IPS-18c (cell line): ENCODE measurements around the gene IZUMO1.
A peak's percentile ranks its signal among the peaks of the same experiment; 100 is the strongest.
"Not testable (repeated sequence)": the region's sequence is repeated elsewhere in the genome, so short reads cannot be mapped to it uniquely, and the experiment has no call there.

Source experiments
- H3K4me3 ChIP-seq: 2 replicates; pipeline ENCODE4 v1.7.0; 2013; ENCODE audit warnings: low read depth, mild to moderate bottlenecking, low read length, moderate library complexity; ENCODE audit not compliant: insufficient read depth
- H3K9me3 ChIP-seq: one replicate; pipeline ENCODE4 v1.6.1; 2013; ENCODE audit warnings: mild to moderate bottlenecking, low read length, moderate library complexity; ENCODE audit not compliant: control insufficient read depth, insufficient read depth

The IZUMO1 gene

DNA sequence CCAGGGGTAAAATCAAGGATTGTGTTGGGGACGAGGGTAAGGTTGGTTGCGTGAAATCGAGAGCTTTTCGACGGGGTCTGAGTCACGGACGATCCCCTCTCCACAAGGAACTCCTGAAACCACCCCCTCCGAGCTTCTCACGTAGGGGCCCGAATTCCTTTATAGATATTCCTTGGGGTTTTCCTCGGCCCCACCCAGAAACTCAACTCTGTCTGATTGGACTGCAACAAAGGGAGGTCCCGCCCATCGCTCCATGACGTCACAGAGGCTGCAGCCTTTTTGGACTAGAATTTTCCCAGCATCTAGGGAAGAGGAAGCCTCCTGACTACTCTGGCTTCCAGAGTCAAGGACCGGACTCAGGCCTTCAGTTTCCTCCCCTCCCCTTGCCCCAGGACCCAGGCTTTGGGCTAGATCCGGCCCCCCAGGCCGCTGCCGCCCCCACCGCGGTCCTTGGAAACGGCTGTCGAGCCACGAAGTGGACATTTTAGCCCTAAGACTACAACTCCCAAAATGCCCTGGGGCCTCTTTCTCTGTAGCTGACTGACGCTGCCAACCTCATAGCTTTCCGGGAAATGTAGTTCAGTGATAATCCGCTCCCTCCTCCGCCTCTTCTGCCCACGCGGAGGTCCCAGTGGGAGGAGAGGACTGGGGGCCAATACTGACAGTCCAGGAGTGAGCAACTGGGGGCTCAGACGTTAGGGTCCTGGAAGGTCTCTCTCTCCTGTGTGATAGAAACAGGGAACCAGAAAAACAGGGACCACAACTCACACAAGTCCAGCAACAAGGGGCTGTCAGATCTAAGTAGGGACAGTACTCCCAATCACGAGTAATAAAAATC, at the start of gene IZUMO1:
Gene IZUMO1 (minus strand): TSS at position 172 of the 838 bp plus-strand sequence. CDS start 1,050 bp downstream, outside the sequence.
- peak within 1 kb of the TSS; percentile 73 for H3K4me3 ChIP-seq
- no peaks in the 10 kb centered on the region for H3K9me3 ChIP-seq

DNA sequence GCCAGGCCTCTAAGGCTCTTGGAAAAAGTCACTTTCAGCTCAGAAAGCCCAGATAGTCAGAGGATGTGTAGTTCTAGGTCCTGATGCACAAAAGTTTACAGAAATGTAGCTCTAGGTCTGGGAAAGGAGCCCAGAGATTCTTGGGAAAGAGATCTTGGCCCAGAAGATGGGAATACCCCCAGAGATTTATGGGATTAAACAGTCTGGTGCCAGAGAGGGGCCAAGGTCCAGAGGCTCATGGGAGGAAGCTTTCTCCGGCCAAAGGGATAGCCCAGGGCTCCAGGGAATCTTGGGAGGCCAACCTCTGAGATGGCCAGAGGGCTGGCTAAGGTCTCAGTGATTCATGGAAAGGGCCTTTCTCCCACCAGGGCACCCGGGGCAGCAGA, 49.0 kb upstream of the IZUMO1 start:
- Histone ChIP-seq H3K9me3 (no peaks in the 10 kb centered on the region), H3K4me3 (no peak overlapping the region)

DNA sequence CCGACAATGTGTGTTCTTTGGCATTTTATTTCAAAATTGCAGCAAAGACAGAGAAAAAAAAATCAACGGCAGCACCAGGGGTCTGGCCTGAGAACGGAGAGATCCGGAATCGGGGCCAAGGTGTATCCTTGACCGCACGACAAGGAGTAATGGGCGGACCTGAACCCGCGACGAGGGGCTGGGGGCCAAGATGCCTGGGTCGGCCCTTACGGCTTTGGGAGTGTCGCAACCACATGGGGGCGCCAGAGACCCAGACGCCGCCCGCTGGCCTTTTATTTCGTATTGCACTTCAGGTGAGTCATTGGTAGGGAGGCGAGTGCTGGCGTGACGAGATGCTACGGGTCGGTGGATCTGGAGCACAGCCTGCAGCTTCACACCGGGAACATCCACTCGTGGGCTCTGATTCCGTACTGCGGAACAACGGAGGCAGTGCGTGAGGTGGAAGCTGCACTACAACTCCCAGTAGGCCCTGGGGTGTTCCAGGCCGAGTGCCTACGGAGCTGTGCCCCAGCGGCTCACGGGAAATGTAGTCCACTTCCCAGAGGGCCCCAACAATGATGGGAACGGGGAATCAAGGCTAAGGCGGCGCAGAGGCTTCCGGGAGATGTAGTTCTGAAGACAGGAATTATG, 48.5 kb upstream of the IZUMO1 start:
- Histone ChIP-seq H3K4me3 (peak overlapping the region; percentile 45; the same call in 1 of the 2 replicates), H3K9me3 (no peaks in the 10 kb centered on the region)

DNA sequence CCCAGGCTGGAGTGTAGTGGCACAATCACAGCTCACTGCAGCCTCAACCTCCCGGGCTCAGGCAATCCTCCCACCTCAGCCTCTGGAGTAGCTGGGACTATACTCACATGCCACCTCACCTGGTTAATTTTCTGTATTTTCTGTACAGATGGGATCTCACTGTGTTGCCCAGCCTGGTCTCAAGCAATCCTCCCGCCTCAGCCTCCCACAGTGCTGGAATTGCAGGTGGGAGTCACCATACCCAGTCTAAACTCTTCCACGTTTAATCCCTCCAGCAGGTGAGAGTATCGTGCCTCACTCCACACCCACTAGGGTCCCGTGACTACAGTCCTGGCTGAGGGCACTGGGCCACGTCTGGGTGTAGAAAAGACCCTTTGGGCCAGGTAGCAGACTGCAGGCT, 47.6 kb upstream of the IZUMO1 start:
- no peaks in the 10 kb centered on the region for H3K9me3 ChIP-seq
- H3K4me3 ChIP-seq = no peak overlapping the region; the same call in 1 of the 2 replicates

DNA sequence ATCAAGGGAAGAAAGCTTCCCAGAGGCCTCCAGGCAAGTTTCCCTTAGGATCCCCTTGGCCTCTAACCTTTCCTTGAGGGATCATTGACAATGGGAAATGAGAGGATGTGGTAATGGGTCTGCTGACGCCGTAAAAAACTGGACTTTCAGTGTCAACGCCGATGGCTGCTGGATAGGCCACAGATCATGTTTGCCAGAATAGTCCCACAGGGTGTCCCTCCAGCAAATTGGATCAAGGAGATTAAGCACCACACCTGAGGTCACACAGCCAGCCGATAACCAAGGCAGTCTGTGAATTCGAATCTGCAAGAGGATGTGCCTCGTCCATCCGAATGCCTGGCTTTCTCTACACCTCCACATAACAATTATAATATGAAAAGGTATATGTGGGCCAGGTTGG, 46.6 kb upstream of the IZUMO1 start:
- Histone ChIP-seq H3K9me3 (no peaks in the 10 kb centered on the region), H3K4me3 (no peak overlapping the region)

DNA sequence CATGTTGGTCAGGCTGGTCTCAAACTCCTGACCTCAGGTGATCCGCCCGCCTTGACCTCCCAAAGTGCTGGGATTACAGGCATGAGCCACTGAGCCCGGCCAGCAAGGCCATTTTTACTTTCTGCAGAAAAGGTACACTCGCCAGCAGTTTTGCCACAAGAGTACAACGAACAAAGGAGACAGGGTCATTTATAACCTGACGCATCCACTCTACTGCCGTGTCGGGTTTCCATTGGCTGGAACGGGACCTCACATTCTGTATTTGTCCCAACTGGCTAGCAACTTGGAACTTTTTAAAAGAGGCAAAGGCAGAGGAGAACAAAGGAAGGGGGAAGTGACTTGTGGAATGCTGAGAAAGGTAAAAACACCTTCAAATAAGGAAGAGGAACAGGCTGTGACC, 40.6 kb upstream of the IZUMO1 start:
- H3K9me3 ChIP-seq, H3K4me3 ChIP-seq: not testable (repeated sequence)

DNA sequence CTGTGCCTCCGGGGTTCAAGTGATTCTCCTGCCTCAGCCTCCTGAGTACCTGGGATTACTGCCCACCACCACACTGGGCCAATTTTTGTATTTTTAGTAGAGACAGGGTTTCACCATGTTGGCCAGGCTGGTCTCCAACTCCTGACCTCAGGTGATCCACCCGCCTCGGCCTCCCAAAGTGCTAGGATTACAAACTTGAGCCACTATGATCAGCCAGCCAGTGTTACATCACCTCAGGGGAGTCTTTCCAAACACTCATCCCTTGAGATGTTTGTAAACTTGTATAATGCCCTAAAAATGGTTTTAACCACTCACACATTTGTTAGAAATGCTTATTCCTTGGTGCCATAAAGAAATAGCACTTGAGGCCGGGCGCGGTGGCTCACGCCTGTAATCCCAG, 39.7 kb upstream of the IZUMO1 start:
- not testable (repeated sequence) for H3K4me3 ChIP-seq, H3K9me3 ChIP-seq

DNA sequence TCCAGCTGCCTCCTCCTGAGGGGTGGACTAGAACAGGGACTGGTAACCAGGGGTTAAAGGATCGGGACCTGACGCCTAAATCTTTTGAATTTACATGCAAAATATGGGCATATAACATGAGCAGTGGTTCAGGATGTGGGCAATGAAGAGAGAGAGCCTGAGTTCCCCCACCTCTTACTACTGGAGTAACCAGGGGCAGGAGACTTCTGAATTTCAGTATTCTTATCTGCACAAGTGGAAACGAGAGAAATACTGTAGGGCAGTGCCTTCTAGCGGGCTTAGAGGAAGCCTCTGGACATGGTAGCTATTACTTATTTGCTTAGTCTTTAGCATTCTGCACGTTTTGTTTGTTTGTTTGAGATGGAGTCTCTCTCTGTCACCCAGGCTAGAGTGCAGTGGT, 37.8 kb upstream of the IZUMO1 start:
- no peaks in the 10 kb centered on the region for H3K9me3 ChIP-seq
- no peak overlapping the region for H3K4me3 ChIP-seq

DNA sequence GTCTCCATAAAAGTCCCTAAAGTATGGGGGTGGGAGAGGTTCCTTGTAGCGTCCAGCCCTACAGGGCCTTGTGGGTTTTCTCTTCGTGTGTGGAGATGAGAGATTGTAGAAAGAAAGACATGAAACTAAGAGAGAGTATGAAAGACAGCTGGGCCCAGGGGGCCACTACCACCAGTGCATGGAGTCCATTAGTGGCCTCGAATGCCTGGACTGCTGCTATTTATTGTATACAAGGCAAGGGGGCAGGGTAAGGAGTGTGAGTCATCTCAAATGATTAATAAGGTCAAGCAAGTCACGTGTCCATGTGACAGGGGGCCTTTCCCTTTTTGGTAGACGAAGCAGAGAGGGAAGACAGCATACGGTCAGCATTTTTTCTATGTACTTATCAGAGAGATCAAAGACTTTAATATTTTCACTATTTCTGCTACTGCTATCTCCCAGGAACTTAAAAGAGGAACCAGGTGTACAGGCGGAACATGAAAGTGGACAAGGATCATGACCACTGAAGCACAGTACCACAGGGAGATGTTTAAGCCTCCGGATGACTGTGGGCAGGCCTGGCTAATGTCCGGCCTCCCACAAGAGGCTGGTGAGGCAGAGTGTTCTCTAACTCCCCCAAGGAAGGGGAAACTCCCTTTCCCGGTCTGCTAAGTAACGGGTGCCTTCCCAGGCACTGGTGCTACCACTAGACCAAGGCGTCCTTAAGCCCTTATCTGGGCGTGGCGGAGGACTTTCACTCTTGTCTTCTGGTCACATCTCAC, 34.1 kb upstream of the IZUMO1 start:
- Histone ChIP-seq H3K9me3 (no peaks in the 10 kb centered on the region), H3K4me3 (no peak overlapping the region)

DNA sequence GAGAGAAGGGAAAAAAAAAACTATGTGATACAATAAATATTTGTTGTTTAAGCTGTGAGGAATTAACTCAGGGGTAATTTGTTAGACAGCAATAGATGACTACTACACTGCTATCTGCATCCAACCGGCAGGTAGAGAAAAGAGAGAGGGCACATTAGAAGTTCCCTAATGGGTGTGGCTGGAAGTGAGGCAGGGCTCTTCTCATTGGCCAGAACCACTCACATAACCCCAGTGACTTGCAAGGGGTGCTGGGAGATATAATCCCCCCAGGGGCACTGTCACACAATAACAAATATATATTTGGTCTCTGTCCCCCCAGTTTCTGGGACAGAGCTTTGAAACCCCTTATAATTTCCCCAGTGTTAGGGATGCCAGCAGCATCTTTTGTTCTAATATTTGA, 32.9 kb upstream of the IZUMO1 start:
- Histone ChIP-seq H3K4me3 (no peak overlapping the region), H3K9me3 (no peaks in the 10 kb centered on the region)

DNA sequence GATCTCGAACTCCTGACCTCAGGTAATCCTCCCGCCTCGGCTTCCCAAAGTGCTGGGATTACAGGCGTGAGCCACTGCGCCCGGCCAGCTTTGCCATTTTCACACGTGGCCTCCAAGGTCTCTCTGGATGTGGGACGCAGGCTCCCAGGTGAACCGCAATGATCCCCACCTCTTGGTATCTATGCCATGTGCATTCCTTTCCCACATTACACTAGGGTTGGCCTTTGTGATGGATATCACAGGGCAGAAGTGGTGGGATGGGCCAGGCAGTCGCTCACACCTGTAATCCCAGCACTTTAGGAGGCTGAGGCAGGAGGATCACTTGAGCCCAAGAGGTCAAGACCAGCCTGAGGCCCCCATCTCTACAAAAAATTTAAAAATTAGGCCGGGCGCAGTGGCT, 31.0 kb upstream of the IZUMO1 start:
- Histone ChIP-seq H3K4me3 (no peak overlapping the region), H3K9me3 (no peaks in the 10 kb centered on the region)

DNA sequence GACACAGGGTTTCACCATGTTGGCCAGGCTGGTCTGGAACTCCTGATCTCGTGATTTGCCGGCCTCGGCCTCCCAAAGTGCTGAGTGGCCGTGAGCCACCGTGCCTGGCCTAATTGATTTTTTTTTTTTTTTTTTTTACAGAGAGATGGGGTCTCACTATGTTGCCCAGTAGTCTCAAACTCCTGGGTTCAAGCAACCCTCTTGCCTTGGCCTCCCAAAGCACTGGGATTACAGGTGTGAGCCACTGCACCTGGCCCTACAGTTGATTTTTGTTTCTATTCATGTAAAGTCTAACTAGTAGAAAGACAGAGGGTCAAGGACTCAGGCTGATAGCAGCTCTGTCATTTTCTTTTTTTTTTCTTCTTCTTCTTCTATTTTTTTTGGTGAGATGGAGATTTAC, 30.4 kb upstream of the IZUMO1 start:
- no peaks in the 10 kb centered on the region for H3K9me3 ChIP-seq
- H3K4me3 ChIP-seq = no peak overlapping the region

DNA sequence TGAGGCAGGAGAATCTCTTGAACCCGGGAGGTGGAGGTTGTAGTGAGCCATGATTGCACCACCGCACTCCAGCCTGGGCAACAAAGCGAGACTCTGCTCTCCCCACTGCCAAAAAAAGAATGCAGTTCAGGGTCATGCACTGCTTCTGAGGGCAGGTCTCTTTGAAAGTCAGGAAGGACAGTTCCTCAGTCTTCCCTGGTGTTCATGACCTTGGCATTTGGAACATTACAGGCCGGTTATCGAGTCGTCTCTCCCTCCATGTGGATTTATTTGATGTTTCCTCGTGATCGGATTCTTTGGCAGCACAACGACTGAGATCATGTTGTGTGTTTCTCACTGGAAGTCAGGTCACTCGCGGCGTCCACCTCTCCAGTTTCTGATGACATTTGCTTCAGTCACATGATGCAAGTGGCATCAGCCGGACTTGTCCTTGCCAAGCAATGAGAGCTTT, 25.8 kb upstream of the IZUMO1 start:
- no peak overlapping the region for H3K4me3 ChIP-seq
- H3K9me3 ChIP-seq = no peaks in the 10 kb centered on the region

DNA sequence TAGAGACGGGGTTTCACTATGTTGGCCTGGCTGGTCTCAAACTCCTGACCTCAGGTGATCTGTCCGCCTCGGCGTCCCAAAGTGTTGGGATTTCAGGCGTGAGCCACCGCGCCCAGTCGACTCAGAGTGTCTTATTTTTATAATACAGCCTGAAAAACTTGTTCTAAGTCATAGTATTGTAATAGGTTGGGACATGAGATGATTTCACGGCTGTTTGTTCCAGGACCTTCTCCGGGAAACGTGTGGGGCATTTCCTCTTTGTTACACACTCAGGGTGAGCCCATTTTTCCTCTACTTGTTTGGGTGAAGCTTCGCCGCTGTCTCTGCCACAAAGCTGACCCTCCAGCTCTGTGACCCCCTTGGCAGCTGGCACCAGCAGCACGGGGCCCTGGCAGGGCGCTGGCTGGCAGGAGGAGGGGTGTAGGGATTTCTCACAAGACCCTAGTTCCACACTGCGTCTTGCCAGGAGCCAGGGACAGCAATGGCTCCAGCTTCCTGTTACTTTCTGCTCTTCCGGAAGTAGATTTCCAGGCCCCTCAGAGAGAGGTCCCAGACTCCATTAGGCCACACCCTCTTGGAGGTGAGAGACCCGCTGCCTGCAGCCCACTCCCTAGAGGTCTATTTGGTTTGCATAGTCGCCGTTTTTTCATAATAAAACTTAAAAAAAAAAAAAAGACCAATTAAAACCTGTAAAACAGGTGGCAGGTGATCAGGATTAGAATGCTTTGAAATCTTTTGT, 24.2 kb upstream of the IZUMO1 start:
- Histone ChIP-seq H3K4me3 (no peak overlapping the region), H3K9me3 (no peaks in the 10 kb centered on the region)

DNA sequence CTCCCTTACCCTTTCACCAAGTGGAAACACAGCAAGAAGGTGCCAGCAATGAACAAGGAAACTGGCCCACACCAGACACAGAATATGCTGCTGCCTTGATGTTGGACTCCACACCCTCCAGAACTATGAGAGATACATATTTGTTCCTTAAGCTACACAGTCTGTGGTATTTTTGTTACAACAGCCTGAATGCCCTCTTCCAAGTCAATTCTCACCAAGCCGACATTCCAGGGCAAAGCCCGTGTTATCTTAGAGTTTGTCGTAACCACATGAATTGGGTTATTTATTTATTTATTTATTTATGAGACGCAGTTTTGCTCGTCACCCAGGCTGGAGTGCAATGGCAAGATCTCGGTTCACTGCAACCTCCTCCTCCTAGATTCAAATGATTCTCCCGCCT, 23.6 kb upstream of the IZUMO1 start:
- no peaks in the 10 kb centered on the region for H3K9me3 ChIP-seq
- no peak overlapping the region for H3K4me3 ChIP-seq

DNA sequence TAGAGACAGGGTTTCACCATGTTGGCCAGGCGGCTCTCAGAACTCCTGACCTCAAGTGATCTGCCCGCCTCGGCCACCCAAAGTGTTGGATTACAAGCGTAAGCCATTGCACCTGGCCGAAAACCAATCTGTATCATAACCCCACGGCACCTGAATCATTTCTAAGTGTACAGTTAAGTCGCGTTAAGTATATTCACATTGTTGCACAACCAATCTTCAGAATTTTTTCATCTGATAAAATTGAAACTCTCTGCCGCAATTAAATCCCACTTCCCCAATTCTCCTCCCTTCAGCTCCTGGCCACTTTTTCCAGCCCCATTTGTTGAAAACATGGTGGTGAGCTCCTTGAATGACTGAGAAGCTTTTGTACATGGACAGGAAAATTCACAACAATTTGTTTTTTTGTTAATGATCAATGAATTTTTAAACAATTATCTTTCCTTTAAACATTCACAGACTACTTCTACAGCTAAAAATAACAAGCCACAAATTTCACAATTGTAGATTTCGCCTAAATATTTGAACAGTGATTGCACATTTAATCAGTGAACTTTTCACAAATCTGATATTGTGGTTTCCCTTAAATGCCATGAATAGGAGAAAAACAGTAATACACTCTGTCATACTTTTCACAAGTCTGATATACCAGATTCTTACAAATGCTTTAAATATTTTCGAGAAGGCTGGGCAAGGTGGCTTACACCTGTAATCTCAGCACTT, 22.4 kb upstream of the IZUMO1 start:
- no peaks in the 10 kb centered on the region for H3K9me3 ChIP-seq
- no peak overlapping the region for H3K4me3 ChIP-seq
